IMR-90 (cell line): ENCODE results near the gene SH3BP4. TPM values are rescaled to one million over a fixed set of nuclear protein-coding genes. Genes with fewer than 3 reads are reported as not detected.

Experiments used
- ATAC-seq: fragments of 200-7000 bp; cut with Tn5 transposase; 2 replicates; pipeline ENCODE4 v1.9.1; 2020; ENCODE audit warnings: low read depth, mild to moderate bottlenecking, moderate library complexity
- BruUV-seq: library from RNA; stranded (reverse); fragments of 400-500 nt; replicated peaks from 2 replicates; lab custom pipeline; 2021; lab: Mats Ljungman, UMichigan
- CTCF ChIA-PET: fragments of 300-600 bp; formaldehyde crosslinking; extraction: SDS; loops from one replicate; lab custom pipeline; 2021; ENCODE audit warnings: antibody characterized with exemption; lab: Yijun Ruan, JAX
- POLR2A ChIA-PET: fragments of 300-600 bp; sonication (Branson Sonifier 250); formaldehyde crosslinking; loops from one replicate; lab custom pipeline; 2022; ENCODE audit warnings: antibody characterized with exemption; ENCODE audit not compliant: unreplicated experiment; lab: Charles Lee
- DNase-seq: peaks from one replicate; pipeline ENCODE4 v3.0.0; 2013
- H2AFZ ChIP-seq: replicated peaks from 2 replicates; pipeline ENCODE3; 2013; ENCODE audit warnings: low read length, mild to moderate bottlenecking; ENCODE audit not compliant: poor library complexity
- H2AK5ac ChIP-seq: 2 replicates; pipeline ENCODE4 v1.6.1; 2013; ENCODE audit warnings: low read depth, low read length, inconsistent platforms
- H2AK9ac ChIP-seq: replicated peaks from 2 replicates; pipeline ENCODE3; 2013; ENCODE audit warnings: mild to moderate bottlenecking, low read depth, low read length, moderate library complexity; ENCODE audit not compliant: poor library complexity
- H2BK120ac ChIP-seq: 2 replicates; pipeline ENCODE4 v1.6.1; 2013; ENCODE audit warnings: low read depth, low read length, inconsistent platforms
- H2BK15ac ChIP-seq: 3 replicates; pipeline ENCODE4 v1.6.1; 2013; ENCODE audit warnings: low read depth, low read length, inconsistent platforms
- H2BK20ac ChIP-seq: 2 replicates; pipeline ENCODE4 v1.6.1; 2013; ENCODE audit warnings: low read depth, mild to moderate bottlenecking, inconsistent platforms, low read length, moderate library complexity
- H2BK5ac ChIP-seq: 2 replicates; pipeline ENCODE4 v1.6.1; 2013; ENCODE audit warnings: mild to moderate bottlenecking, low read depth, low read length, inconsistent platforms; ENCODE audit not compliant: poor library complexity, severe bottlenecking
- H3K14ac ChIP-seq: replicated peaks from 2 replicates; pipeline ENCODE4 v1.6.1; 2013; ENCODE audit warnings: low read depth, low read length, inconsistent platforms
- H3K18ac ChIP-seq: 2 replicates; pipeline ENCODE4 v1.6.1; 2013; ENCODE audit warnings: low read depth, low read length, control low read depth
- H3K23ac ChIP-seq: 2 replicates; pipeline ENCODE4 v1.6.1; 2013; ENCODE audit warnings: low read depth, low read length, inconsistent platforms
- H3K27ac ChIP-seq: 2 replicates; pipeline ENCODE4 v1.5.1; 2013; ENCODE audit warnings: mild to moderate bottlenecking, control low read depth, low read length; ENCODE audit not compliant: insufficient read depth
- H3K27me3 ChIP-seq: 2 replicates; pipeline ENCODE4 v1.6.1; 2013; ENCODE audit warnings: low read length; ENCODE audit not compliant: control insufficient read depth, insufficient read depth
- H3K36me3 ChIP-seq: 2 replicates; pipeline ENCODE4 v1.6.1; 2013; ENCODE audit warnings: low read length, mixed read lengths; ENCODE audit not compliant: control insufficient read depth, insufficient read depth
- H3K4ac ChIP-seq: 2 replicates; pipeline ENCODE4 v1.6.1; 2013; ENCODE audit warnings: low read depth, low read length, inconsistent platforms
- H3K4me1 ChIP-seq: 2 replicates; pipeline ENCODE4 v1.6.1; 2013; ENCODE audit warnings: low read length, mixed read lengths; ENCODE audit not compliant: control insufficient read depth, insufficient read depth
- H3K4me2 ChIP-seq: 2 replicates; pipeline ENCODE4 v1.6.1; 2013; ENCODE audit warnings: low read depth, mild to moderate bottlenecking, control low read depth, low read length, moderate library complexity
- H3K4me3 ChIP-seq: 2 replicates; pipeline ENCODE4 v1.5.1; 2013; ENCODE audit warnings: low read depth, mild to moderate bottlenecking, control low read depth, low read length, moderate library complexity; ENCODE audit not compliant: insufficient read depth
- H3K56ac ChIP-seq: 2 replicates; pipeline ENCODE4 v1.6.1; 2013; ENCODE audit warnings: low read length, inconsistent platforms; ENCODE audit not compliant: insufficient read depth; ENCODE audit errors: extremely low read depth
- H3K79me1 ChIP-seq, 2 experiments: 2 replicates each; pipeline ENCODE4 v1.6.1; 2013; ENCODE audit warnings: low read length in 2 of 2, inconsistent platforms in 1 of 2, low read depth in 1 of 2
- H3K9ac ChIP-seq: 2 replicates; pipeline ENCODE4 v1.6.1; 2013; ENCODE audit warnings: low read depth, low read length, control low read depth
- H3K9me1 ChIP-seq: 2 replicates; pipeline ENCODE4 v1.6.1; 2013; ENCODE audit warnings: low read length, inconsistent platforms; ENCODE audit not compliant: insufficient read depth
- H3K9me3 ChIP-seq: 2 replicates; pipeline ENCODE4 v1.6.1; 2013; ENCODE audit warnings: low read length; ENCODE audit not compliant: control insufficient read depth, insufficient read depth
- H4K20me1 ChIP-seq: 2 replicates; pipeline ENCODE4 v1.6.1; 2013; ENCODE audit warnings: low read length, inconsistent platforms; ENCODE audit not compliant: insufficient read depth
- H4K5ac ChIP-seq: 2 replicates; pipeline ENCODE4 v1.6.1; 2013; ENCODE audit warnings: mild to moderate bottlenecking, low read depth, low read length, control low read depth
- H4K8ac ChIP-seq, 2 experiments: 2 replicates each; pipeline ENCODE4 v1.6.1; 2013; ENCODE audit warnings: low read depth in 2 of 2, low read length in 2 of 2, control low read depth in 1 of 2, inconsistent platforms in 1 of 2
- H4K91ac ChIP-seq: 2 replicates; pipeline ENCODE4 v1.6.1; 2013; ENCODE audit warnings: low read depth, low read length, inconsistent platforms; ENCODE audit not compliant: insufficient read depth
- CEBPB ChIP-seq: IDR thresholded peaks from 2 replicates; pipeline ENCODE4 v1.6.1; 2012; ENCODE audit warnings: low read depth, low read length, improper control_type of control experiment
- FOS ChIP-seq: fragments of 150-350 bp; IDR thresholded peaks from 2 replicates; pipeline ENCODE4 v1.6.1; 2016; ENCODE audit warnings: low read depth, low read length
- MAFK ChIP-seq: IDR thresholded peaks from 2 replicates; pipeline ENCODE4 v1.6.1; 2012; ENCODE audit warnings: low read depth, low read length, improper control_type of control experiment
- MAZ ChIP-seq: IDR thresholded peaks from 2 replicates; pipeline ENCODE4 v1.6.1; 2012; ENCODE audit warnings: low read depth, mild to moderate bottlenecking, low read length, improper control_type of control experiment, moderate library complexity, borderline replicate concordance
- MXI1 ChIP-seq: IDR thresholded peaks from 2 replicates; pipeline ENCODE4 v1.6.1; 2012; ENCODE audit warnings: low read depth, mild to moderate bottlenecking, low read length, moderate library complexity, borderline replicate concordance
- RAD21 ChIP-seq: IDR thresholded peaks from 2 replicates; pipeline ENCODE4 v1.6.1; 2012; ENCODE audit warnings: low read length, improper control_type of control experiment
- USF2 ChIP-seq: fragments of 150-350 bp; IDR thresholded peaks from 2 replicates; pipeline ENCODE4 v1.6.1; 2017; ENCODE audit warnings: mild to moderate bottlenecking, antibody characterized with exemption, low read length, low read depth
- WGBS, 2 experiments: methylation state at CpG; one replicate each; pipeline versions ENCODE4 v1.1.5 to v1.1.7; 2013; ENCODE audit warnings: missing lambda C conversion rate in 2 of 2; ENCODE audit not compliant: insufficient read length in 1 of 2; ENCODE audit errors: extremely low coverage in 2 of 2; 5-methylcytosine and 5-hydroxymethylcytosine counted together
- dilution Hi-C: fragments of 300-500 bp; cut with HindIII; formaldehyde crosslinking; loops from one replicate; pipeline ENCODE4 v1.14.3; 2018; ENCODE audit warnings: low sequenced_read_pairs; ENCODE audit not compliant: unreplicated experiment
- in situ Hi-C: fragments of 300-500 bp; cut with MboI; formaldehyde crosslinking; loops from 3 replicates; pipeline ENCODE4 v1.14.3; 2019; ENCODE audit warnings: low sequenced_read_pairs, inconsistent platforms, mixed read lengths
- intact Hi-C: fragments of 100-400 bp; cut with micrococcal nuclease; formaldehyde crosslinking; loops from 2 replicates; pipeline ENCODE4 v1.10.0; 2022
- polyA plus RNA-seq, 3 experiments: library from polyadenylated mRNA; depleted of rRNA; stranded (reverse); fragments of >200 nt; gene quantifications; 2 replicates each; pipeline ENCODE4 v1.2.3, GENCODE V29; 2012; ENCODE audit warnings: low replicate concordance in 1 of 3
- total RNA-seq: library from RNA; depleted of rRNA; stranded (reverse); fragments of >200 nt; gene quantifications from 2 replicates; pipeline ENCODE4 v1.2.3, GENCODE V29; 2012
- TF ChIP-seq, protein P1 (sequence below): fragments of 150-350 bp; IDR thresholded peaks from 2 replicates; pipeline ENCODE4 v1.6.1; 2016; ENCODE audit warnings: low read depth, mild to moderate bottlenecking, low read length, moderate library complexity, borderline replicate concordance

Gene SH3BP4
- total and polyA plus RNA-seq, 2 of the 4 experiments (the other 2 are of a cell fraction), result 104 to 122 TPM

DNA sequence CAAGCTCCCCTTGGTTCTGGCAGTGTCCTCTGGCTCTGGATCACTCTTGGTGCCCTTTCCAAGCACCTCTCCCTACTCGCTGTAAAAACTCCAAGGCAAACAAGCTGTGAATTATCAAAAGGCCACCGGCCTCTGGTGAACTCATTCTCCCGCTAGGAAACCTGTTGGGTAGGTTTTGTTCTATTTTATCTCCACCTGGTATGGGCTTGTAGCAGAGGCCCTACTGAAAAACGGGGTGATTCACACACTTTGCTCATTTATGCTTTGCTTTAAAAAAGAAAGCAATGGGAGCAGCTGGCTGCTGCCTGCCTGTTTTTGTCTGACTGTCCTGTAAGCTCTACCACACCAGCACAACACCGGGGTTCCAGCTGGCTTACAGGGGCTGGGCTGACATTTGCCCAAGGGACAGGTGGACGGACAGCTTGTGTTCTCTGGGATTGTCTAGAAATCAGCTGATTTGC, 56.8 kb downstream of the SH3BP4 start (continued):
- TF ChIP-seq MXI1, result no peak
- TF ChIP-seq, protein P1, sequence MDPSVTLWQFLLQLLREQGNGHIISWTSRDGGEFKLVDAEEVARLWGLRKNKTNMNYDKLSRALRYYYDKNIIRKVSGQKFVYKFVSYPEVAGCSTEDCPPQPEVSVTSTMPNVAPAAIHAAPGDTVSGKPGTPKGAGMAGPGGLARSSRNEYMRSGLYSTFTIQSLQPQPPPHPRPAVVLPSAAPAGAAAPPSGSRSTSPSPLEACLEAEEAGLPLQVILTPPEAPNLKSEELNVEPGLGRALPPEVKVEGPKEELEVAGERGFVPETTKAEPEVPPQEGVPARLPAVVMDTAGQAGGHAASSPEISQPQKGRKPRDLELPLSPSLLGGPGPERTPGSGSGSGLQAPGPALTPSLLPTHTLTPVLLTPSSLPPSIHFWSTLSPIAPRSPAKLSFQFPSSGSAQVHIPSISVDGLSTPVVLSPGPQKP, result no peak
- TF ChIP-seq MAFK, result no peak

GRCh38 chr2:235009081-235009480, 57.3 kb downstream of the SH3BP4 start:
- Histone ChIP-seq H3K4me1 (peaks cover 46% of the 10 kb centered on the region), H4K8ac (no peak overlapping the region; a peak in 1 of 4 replicates), H3K14ac (peak overlapping the region; percentile 25; the same call in 1 of the 2 replicates), H2AFZ (no peak overlapping the region), H4K5ac (no peak overlapping the region), H2BK15ac (no peak overlapping the region), H2BK20ac (no peak overlapping the region), H3K56ac (no peak overlapping the region), H3K9me3 (no peaks in the 10 kb centered on the region), H3K18ac (no peak overlapping the region), H2BK120ac (no peak overlapping the region), H2AK5ac (0 out of 2 replicates have a peak overlapping the region, but pooled peaks have one; percentile 4), H3K4ac (no peak overlapping the region), H2AK9ac (no peak overlapping the region), H3K27ac (no peak overlapping the region), H3K79me1 (peaks cover 0 to 84% of the 10 kb centered on the region in 2 experiments; a peak in 3 of 4 replicates), H3K9me1 (peaks cover 69% of the 10 kb centered on the region), H3K36me3 (peaks cover 40% of the 10 kb centered on the region), H2BK5ac (no peak overlapping the region), H3K9ac (no peak overlapping the region), H3K27me3 (no peaks in the 10 kb centered on the region), H3K23ac (peak overlapping the region; percentile 20; the same call in 1 of the 2 replicates), H4K91ac (no peak overlapping the region), H3K4me3 (no peak overlapping the region), H3K4me2 (no peak overlapping the region), H4K20me1 (peaks cover 99% of the 10 kb centered on the region)
- dilution Hi-C loops, result no loop called here
- no peak for DNase-seq
- TF ChIP-seq USF2, result no peak
- no peak for TF ChIP-seq FOS
- TF ChIP-seq, protein P1, result no peak
- TF ChIP-seq MAZ, result no peak
- TF ChIP-seq RAD21, result no peak
- no peak for TF ChIP-seq MXI1
- no peak for TF ChIP-seq CEBPB
- in situ Hi-C loops, result no loop called here
- ChIA-PET POLR2A (no interaction called here), CTCF (no interaction called here)
- no TSS peak for BruUV-seq
- ATAC-seq, result no peak
- WGBS, 2 experiments, result 100% methylated on average over 2 of the region's 6 CpGs; no CpG with 5 or more reads in 1 of the 2 experiments
- intact Hi-C loops, result no loop called here
